ENCODE measurements around the gene CTSW.

Gene CTSW

GRCh38 chr11:65931773-65932557 lies 52.3 kb downstream of the CTSW start:
- peak; percentile 44 for ATAC-seq
- TF ChIP-seq ZC3H10 (CRISPR knock-in tag; IDR thresholded peaks at IDR 0.05), result no peak
- TF ChIP-seq CSDC2 (CRISPR knock-in tag; IDR thresholded peaks at IDR 0.05), result no peak
- TF ChIP-seq, protein P1, sequence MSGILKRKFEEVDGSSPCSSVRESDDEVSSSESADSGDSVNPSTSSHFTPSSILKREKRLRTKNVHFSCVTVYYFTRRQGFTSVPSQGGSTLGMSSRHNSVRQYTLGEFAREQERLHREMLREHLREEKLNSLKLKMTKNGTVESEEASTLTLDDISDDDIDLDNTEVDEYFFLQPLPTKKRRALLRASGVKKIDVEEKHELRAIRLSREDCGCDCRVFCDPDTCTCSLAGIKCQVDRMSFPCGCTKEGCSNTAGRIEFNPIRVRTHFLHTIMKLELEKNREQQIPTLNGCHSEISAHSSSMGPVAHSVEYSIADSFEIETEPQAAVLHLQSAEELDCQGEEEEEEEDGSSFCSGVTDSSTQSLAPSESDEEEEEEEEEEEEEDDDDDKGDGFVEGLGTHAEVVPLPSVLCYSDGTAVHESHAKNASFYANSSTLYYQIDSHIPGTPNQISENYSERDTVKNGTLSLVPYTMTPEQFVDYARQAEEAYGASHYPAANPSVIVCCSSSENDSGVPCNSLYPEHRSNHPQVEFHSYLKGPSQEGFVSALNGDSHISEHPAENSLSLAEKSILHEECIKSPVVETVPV (CRISPR knock-in tag; IDR thresholded peaks at IDR 0.05), result no peak
- no peak for TF ChIP-seq TCF4 (CRISPR knock-in tag; IDR thresholded peaks at IDR 0.05; ENCODE audit: borderline replicate concordance)
- TF ChIP-seq GLIS3 (CRISPR knock-in tag; IDR thresholded peaks at IDR 0.05), result no peak
- no peak for TF ChIP-seq POU6F1 (CRISPR knock-in tag; IDR thresholded peaks at IDR 0.05; ENCODE audit: borderline replicate concordance, low read depth)
- no peak for TF ChIP-seq CREB5 (CRISPR knock-in tag; IDR thresholded peaks at IDR 0.05; ENCODE audit: low read depth)
- TF ChIP-seq ZNF565 (CRISPR knock-in tag; conservative IDR thresholded peaks at IDR 0.05; ENCODE audit: low read depth), result no peak
- TF ChIP-seq, protein P2, sequence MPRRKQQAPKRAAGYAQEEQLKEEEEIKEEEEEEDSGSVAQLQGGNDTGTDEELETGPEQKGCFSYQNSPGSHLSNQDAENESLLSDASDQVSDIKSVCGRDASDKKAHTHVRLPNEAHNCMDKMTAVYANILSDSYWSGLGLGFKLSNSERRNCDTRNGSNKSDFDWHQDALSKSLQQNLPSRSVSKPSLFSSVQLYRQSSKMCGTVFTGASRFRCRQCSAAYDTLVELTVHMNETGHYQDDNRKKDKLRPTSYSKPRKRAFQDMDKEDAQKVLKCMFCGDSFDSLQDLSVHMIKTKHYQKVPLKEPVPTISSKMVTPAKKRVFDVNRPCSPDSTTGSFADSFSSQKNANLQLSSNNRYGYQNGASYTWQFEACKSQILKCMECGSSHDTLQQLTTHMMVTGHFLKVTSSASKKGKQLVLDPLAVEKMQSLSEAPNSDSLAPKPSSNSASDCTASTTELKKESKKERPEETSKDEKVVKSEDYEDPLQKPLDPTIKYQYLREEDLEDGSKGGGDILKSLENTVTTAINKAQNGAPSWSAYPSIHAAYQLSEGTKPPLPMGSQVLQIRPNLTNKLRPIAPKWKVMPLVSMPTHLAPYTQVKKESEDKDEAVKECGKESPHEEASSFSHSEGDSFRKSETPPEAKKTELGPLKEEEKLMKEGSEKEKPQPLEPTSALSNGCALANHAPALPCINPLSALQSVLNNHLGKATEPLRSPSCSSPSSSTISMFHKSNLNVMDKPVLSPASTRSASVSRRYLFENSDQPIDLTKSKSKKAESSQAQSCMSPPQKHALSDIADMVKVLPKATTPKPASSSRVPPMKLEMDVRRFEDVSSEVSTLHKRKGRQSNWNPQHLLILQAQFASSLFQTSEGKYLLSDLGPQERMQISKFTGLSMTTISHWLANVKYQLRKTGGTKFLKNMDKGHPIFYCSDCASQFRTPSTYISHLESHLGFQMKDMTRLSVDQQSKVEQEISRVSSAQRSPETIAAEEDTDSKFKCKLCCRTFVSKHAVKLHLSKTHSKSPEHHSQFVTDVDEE (CRISPR knock-in tag; IDR thresholded peaks at IDR 0.05), result no peak
- no peak for TF ChIP-seq ESRRG (CRISPR knock-in tag; IDR thresholded peaks at IDR 0.05)
- TF ChIP-seq, protein P3, sequence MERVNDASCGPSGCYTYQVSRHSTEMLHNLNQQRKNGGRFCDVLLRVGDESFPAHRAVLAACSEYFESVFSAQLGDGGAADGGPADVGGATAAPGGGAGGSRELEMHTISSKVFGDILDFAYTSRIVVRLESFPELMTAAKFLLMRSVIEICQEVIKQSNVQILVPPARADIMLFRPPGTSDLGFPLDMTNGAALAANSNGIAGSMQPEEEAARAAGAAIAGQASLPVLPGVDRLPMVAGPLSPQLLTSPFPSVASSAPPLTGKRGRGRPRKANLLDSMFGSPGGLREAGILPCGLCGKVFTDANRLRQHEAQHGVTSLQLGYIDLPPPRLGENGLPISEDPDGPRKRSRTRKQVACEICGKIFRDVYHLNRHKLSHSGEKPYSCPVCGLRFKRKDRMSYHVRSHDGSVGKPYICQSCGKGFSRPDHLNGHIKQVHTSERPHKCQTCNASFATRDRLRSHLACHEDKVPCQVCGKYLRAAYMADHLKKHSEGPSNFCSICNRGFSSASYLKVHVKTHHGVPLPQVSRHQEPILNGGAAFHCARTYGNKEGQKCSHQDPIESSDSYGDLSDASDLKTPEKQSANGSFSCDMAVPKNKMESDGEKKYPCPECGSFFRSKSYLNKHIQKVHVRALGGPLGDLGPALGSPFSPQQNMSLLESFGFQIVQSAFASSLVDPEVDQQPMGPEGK (CRISPR knock-in tag; IDR thresholded peaks at IDR 0.05; ENCODE audit: borderline replicate concordance), result no peak
- no peak for TF ChIP-seq BACH2 (CRISPR knock-in tag; IDR thresholded peaks at IDR 0.05; ENCODE audit: borderline replicate concordance)
- no peak for TF ChIP-seq RARB (CRISPR knock-in tag; IDR thresholded peaks at IDR 0.05)

DNA sequence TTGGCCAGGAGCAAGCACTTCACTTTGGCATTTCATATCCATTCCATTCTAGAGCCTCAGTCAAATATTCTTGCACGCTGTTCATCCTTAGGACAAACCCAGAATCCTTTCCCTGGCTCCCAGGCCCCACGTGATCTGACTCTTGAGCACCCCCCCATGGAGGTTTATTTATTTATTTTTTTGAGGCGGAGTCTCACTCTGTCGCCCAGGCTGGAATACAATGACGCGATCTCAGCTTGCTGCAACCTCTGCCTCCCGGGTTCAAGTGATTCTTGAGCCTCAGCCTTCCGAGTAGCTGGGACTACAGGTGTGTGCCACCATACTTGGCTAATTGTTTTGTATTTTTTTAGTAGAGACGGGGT lies 52.9 kb downstream of the CTSW start:
- peak; percentile 50; the same call in 2 of the 3 replicates for ATAC-seq
- TF ChIP-seq, protein P3 (CRISPR knock-in tag; IDR thresholded peaks at IDR 0.05; ENCODE audit: borderline replicate concordance), result no peak
- no peak for TF ChIP-seq ARNTL (CRISPR knock-in tag; IDR thresholded peaks at IDR 0.05; ENCODE audit: borderline replicate concordance, low read depth)
- no peak for TF ChIP-seq ZNF8 (CRISPR knock-in tag; IDR thresholded peaks at IDR 0.05)
- TF ChIP-seq CREB5 (CRISPR knock-in tag; IDR thresholded peaks at IDR 0.05; ENCODE audit: low read depth), result no peak
- no peak for TF ChIP-seq ZFP3 (CRISPR knock-in tag; IDR thresholded peaks at IDR 0.05)
- no peak for TF ChIP-seq GLIS3 (CRISPR knock-in tag; IDR thresholded peaks at IDR 0.05)
- no peak for TF ChIP-seq ISL1 (CRISPR knock-in tag; IDR thresholded peaks at IDR 0.05)
- TF ChIP-seq CSDC2 (CRISPR knock-in tag; IDR thresholded peaks at IDR 0.05), result no peak
- TF ChIP-seq, protein P2 (CRISPR knock-in tag; IDR thresholded peaks at IDR 0.05), result no peak
- no peak for TF ChIP-seq TCF4 (CRISPR knock-in tag; IDR thresholded peaks at IDR 0.05; ENCODE audit: borderline replicate concordance)
- no peak for TF ChIP-seq POU6F1 (CRISPR knock-in tag; IDR thresholded peaks at IDR 0.05; ENCODE audit: borderline replicate concordance, low read depth)
- TF ChIP-seq TOX (CRISPR knock-in tag; IDR thresholded peaks at IDR 0.05; ENCODE audit: borderline replicate concordance), result no peak
- no peak for TF ChIP-seq ZC3H10 (CRISPR knock-in tag; IDR thresholded peaks at IDR 0.05)

Data from SK-N-SH treated with all-trans-retinoic acid at 6 μM for 48 hours (cell line).